GM21576 (cell line): Measurements from ENCODE around the gene PIR.

Experiments used
- ATAC-seq: cut with Tn5 transposase; IDR thresholded peaks from one replicate; pipeline ENCODE4 v1.9.1; 2021; ENCODE audit warnings: mild to moderate bottlenecking, moderate library complexity; ENCODE audit not compliant: unreplicated experiment

PIR gene

DNA sequence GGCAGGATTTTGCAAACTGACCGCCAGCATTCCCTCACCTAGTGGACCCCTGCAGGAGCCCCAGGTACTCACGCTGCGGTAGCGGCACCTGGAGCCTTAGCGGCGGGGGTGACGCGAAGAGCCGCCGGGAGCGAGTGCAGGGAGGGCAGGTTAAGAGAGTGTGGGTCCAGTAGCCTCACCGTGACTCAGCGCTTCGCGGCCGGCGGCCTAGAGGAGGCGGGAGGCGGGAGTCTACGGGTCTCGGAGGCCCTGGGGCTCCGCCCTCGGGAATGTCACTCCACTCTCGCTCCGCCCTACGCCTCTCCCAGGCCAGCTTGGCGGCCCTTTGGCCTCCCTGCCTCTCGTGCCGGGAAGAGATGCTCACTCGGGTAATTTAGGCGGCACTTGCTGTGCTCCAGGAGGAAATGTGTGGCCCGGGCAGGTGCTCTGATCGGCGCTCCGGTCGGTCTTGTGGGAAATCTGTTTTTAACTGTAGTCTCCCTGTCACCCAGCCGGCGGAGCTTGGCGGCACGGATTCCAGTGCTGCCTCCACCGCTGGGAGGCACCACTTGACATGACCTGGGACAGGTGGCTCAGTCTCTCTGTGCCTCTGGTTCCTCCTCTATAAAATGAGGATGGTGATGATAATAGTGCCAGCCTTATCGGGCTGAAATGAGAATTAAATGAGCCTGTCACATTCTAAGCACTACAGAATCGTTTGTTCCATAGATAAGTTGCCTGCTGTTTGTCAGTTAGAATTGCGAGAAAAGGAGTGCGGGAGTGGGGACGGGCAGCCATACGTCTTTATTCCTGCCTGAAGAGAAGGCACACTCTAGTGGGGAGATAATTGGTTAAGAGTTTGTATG lies at the start of gene PIR:
Gene PIR (minus strand): TSS at position 216 of the 845 bp plus-strand sequence. CDS start 2,076 bp downstream, outside the sequence.
- ATAC-seq, result peak; percentile 95

DNA sequence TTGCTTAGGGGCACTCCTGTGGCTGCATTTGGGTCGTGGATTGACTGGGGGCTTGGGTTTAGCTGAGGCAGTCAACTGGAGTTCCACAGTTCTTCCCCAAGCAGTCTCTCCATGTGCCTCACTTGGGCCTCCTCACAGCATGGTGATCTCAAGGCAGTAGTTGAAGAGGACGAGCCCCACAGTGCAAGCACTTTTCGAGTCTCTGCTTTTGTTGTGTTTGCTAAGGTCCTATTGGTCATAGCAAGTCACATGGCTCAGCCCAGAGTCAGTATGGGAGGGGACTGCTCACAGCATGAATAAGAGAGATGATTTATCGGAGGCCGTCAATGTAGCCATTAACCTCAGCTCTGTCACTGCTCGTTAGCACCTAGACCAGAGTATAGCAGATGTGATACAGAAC lies 37.2 kb upstream of the PIR start:
- ATAC-seq, result no peak

DNA sequence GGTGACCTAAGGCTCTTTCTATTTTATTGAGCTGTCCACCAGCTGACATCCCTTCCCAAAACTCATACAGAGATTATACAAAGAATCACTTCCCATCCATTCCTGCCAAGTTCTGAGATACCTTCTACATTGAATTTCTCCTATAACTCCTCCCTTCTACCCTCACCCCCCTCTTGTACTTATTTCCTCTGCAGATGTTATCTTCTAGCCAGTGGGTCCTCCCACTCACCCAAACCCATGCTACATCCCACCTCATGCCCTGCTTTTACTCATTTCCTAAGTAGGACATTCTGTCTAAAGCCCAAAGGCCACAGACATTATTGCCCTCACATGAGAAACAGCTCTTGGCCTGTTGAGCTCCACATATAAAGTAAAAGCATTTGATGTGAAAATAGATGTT lies 36.0 kb upstream of the PIR start:
- ATAC-seq, result no peak

DNA sequence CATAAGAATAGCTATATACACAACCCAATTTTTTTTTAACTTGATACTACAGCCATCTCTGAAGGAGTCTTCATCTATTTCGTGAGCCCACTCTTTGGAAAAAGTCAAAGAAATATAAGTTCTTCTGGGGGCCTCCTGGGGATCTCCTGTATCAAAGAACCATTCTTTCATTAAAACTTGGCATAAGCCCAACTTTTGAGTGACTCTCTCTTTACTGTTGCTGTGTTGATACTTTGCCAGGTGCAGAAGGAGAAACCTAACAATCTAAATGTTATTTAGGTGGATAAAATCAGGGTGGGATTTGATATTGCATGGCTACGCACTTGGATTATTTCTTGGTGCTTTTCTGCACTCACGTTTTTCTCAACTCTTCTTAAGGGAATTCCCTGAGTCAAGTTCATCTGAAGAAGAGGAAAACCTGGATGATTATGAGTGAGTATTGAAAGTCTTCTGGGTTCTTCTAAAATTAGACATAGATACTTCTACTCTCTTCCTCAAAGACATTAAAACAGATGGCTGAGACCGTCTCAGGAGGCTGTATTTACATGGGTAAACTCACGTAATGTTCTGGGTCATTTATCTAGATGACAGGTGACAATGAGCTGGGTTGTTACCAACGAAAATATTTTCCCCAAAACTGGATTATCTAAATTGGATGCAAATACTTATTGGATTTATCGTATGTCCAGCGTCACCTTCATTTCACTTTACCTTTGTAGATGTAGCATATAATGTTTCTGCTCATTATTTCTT lies 32.7 kb upstream of the PIR start:
- ATAC-seq, result no peak

DNA sequence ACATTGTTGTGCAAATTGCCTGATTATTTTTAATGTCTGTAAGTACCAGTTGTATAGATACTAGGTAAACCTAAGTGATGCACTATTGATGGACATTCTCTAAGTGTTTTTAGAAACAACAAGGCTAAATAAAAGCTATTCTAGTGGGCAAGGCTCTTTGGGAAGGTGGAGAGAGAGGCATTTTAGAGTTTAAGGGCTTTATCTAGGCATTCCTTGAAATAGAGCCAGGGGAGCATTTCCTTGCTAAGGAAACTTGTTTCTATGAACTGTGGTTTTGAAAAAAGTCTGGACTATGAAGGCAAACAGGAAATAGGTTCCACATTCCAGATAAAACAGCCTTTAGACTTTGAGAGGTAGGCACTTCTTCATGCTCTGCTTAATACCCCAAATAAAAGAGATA lies 31.3 kb upstream of the PIR start:
- no peak for ATAC-seq

DNA sequence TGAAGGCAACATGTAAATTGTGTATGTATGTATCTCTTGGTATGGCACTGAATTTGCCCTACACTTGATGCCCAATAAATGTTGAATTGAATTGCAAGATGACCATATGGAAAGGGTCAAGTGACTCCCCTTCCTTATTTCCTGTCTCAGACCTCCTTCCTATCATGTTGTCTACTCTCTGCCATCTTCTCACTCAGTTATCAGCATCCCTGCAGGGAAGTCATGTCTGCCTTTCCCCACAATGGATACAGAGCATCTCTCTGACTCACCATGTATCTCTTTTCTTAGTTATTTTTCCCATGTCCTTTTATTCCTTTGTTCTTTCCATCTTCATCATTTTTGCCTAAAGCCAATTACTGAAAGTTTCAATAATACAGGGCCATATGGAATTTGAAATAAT lies 30.0 kb upstream of the PIR start:
- ATAC-seq, result no peak

DNA sequence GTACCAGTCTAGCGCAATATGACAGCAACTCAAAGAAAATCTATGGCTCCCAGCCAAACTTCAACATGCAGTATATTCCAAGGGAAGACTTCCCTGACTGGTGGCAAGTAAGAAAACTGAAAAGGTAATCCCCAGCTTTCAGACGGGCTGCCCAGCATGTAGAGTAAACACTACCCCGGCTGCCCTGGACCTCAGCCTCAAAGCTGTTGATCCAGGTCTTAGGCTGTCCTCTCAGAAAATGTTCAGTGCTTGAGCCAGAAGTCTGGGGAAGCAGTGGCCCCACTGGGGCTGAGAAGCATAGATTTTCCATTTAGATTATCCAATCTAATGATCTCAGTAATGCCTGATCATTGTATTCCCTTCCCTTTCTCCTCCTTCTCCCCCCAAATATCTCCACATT lies 29.3 kb upstream of the PIR start:
- no peak for ATAC-seq

DNA sequence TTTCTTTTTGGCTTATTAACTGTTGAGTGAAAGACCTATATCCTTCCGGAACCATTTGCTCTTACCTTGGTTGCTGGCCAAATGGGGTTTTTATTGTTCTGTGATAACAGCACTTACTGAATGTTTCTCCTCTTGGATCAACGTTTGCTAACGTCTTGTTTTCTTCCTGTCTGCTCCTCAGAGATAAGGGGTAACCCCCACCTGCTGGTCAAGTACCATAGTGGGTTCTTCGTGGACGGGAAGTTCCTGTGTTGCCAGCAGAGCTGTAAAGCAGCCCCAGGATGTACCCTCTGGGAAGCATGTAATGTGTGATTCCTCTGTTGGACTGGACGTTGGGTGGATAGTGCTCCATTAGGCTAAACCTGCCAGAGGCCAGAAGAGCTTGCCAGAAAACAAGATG lies 22.8 kb upstream of the PIR start:
- no peak for ATAC-seq

DNA sequence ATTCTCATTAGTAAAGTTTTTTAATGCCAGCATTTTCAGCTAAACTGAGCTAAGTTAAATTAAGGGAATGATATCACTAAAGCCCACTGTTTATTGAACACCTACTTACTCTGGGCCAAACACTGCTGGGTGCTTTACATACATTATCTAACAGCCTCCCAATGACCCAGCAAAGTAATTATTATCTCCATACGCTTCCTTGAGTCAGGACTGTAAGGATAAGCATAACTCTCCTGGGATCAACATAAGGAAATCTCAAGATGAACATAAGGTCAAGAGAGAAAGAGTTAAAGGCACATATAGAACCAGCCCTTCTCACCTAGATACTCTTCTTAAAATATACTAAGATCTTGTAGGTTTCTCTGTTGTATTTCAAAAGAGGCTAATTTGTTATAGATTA lies 21.1 kb upstream of the PIR start:
- ATAC-seq, result no peak

DNA sequence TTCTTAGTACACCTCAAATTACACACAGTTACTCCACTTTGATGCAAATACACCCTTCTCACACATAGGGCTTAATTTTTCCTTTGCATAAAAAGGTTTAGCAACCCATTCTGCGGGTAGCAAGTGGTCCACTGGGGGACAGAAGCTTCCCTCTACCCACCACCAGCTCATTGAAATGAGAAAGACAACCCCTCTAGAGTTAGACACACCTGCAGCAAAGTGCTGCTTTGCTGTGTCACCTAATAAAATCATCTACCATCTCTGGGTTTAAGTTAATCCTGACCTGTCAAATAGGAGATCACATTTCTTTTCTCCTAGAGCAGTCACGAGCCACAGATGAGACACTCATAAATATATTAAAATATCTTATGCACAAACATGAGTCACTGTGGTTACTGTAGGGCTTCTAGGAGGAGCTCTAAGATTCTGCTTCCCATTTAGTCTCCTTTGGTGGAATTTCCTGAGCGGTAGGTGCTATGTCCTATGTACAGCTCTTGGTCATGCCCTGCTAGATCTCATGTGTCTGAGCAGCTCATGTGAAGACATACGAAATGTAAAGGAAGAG lies 19.4 kb upstream of the PIR start:
- no peak for ATAC-seq

DNA sequence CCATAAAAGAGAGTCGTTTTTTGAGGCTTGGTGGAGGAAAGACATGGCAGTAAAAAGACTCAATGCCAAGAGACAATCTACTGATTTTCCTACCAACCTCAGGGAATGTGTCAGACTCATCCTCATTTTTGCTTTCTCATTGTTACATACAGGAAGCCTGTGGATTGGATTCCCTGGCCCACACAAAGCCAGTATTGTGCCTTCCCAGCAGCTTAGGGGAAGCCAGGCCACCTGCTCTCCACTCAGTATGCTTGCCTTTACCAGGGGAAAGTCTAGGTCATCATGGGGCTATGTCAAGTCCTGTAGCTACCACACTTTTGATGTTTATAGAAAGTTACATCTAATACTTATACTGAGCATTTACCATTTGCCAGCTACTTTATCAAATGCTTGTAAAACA lies 18.4 kb upstream of the PIR start:
- no peak for ATAC-seq

DNA sequence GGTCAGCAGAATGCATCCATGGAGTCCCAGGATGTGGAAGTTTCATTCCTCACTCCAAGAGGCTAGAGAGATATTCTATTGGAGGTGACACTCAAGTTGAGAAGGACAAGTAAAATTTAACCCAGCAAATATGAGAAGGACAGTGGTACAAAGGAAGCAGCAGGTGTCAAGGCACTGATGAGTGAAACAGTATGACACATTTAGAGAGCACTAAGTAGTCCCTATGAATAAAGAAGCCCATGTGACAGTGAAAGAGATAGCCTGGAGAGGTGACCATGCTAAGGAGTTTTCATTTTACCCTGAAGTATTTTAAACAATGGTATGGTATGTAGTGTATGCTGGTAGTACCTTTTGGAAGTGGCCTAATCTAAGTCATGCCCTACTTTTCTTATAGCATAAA lies 16.7 kb upstream of the PIR start:
- no peak for ATAC-seq

DNA sequence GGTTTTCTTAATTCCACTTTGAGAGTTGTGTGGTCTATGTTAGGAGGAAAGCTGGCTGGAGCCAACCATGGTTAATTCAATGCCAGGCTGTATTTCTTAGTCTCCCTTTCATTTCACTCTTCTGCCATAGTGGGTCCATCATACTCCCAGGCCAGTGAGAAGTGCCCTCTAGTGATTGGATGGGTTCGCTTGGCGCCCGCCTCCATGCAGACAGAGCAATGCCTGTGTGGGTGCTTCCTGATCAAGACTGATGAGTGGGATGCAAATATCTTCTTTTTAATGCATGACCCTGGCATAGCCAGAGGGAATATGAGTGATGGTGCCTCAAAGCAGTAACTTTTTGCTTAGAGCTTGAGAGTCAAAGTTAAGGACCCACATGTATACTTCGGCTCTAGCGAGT lies 13.9 kb upstream of the PIR start:
- ATAC-seq, result no peak

DNA sequence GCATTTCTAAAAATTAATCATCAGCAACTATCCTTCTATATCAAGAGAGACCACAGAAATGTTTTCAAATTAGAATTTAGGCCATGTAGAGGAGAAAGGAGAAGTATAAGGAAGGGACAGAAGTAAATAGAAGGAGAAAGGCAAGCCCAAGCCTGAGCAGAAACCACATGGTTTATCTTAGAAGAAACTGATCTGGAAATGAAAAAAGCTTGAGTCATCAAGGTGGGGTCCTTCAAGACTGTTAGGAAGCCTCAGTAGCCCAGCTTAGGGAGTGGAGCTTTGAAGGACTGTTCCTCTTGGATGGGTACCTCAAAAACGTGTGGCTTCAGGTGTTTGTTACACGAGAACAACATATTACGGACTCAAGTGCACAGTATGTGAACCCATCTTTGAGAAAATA lies 12.0 kb upstream of the PIR start:
- no peak for ATAC-seq

DNA sequence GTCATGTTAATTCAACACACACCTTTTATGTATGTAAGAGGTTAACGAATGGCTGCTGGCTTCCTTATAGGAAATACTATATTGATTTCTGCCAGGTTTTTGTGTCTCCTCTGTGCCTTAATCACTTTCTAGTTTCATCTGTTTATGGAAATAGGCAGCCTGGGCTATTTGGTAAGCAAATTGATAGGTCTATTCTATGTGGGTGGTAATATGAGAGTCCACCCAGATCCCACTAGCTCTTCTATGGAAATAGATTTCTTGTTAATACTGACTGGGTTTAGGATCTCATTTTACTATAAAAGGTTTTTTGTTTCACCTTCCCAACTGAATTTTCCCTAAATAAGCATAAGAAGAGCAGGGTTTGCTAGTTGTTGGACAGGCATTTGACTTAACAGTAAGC lies 11.5 kb upstream of the PIR start:
- no peak for ATAC-seq

DNA sequence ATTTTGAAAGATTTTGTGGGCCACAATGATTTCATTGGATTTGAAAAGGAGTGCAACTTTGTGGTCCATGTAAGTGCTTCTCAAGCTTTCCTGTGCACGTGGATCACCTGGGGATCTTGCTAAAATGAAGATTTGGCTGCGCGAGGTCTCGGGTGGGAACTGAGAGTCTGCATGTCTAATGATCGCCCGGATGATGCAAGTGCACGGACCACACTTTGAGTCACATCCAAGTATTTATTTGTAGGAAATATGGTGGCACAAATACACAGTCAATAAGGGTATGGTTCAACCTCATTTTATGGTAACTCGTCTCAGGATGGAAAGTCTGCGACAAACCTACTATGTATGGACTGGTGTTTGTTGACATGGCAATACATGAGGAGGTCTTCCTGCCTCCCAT lies 8.4 kb upstream of the PIR start:
- no peak for ATAC-seq

DNA sequence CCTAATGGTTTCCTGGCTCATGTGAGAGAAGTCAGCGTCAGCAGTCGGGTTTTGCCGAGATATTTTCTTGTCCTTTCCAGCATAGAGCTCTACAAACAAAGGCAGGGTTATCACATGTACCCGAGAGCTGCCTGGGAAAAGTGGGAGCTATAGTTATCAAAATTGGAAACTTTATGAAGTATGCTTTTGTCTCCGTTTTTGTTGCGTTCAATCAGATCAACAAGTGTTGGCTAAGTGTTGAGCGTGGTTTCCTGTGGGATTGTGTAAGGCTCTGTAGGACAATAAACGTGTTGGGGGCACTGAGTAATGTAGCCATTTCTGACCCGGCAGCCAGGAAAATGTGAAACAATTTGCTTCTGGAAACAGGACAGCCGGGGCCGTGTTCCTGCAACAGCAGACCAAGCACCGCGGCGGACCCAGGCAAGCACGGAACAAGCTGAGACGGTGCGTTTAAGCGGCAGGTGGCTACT lies 7.4 kb upstream of the PIR start, which contains the start of gene BMX:
Gene BMX (plus strand): TSS at position 311 of the 470 bp plus-strand sequence. CDS start 7,547 bp downstream, outside the sequence.
- no peak for ATAC-seq

DNA sequence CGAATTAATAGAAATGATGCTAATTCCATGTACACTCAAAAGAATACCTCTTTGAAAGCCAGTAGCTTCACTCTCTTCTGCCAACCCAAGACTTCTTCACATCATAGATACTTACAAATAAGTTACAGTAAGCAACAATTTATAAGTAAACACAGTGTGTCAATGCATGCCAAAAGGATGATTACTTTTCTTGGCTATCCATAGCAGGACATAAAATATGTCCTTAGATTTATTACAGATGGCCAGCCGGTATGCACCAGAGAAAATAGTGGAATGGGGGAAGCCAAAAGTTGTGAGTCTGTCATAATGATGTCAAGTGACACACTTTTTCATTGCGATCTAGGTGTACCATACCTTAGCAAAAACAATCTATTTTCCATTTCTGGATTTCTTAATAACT lies 6.8 kb upstream of the PIR start:
- ATAC-seq, result no peak

DNA sequence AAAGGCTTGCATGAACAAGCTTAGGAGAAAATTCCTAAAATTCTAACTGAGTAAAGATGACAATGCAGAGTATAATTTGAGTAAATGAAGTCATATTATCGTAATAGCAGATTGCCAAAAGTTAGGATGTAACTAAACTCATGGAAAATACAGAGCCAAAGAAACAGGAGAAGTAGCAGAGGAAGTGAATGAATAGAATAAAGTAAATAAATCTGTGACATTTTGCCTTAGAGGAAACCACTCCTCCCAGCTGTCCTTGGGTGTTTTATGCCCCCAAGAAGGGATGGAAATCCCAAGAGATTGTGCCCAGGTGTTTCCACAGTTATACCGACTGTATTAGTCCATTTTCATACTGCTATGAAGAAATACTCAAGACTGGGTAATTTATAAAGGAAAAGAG lies 5.6 kb upstream of the PIR start:
- no peak for ATAC-seq

DNA sequence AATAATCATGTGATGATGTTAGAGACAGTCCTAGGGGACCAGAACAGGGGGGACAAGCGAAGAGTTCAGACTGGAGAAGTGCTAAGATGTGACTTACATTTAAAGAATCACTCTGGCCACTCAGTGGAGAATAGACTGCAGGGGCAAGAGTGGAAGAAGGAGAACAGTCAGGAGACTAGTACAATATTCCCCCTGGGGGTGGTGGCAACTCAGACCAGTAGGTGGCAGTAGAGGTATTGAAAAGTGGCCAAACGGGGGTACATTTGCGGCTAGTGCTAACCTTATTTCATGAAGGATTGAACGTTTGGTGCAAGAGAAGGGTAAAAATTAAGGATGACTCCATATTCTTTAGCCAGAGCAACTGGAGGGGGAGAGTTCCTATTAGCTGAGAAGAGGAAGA lies 4.7 kb upstream of the PIR start:
- ATAC-seq, result no peak

DNA sequence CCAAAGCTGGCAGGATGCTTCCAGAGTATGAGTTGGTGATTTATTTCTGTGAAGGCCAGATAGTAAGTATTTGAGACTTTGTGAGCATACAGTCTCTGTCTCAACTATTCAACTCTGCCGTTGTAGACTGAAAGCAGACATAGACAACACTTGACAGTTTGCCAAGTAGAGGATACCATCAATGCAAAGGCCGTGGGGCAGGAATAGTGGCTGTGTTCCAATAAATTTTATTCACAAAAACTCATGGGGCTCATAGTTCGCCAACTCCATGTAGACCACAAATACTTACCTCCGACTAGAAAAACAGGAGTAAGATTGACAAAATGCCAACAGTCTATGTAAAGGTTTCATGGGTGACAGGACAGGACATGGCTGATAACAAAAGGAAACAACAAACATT lies 3.7 kb upstream of the PIR start:
- no peak for ATAC-seq

DNA sequence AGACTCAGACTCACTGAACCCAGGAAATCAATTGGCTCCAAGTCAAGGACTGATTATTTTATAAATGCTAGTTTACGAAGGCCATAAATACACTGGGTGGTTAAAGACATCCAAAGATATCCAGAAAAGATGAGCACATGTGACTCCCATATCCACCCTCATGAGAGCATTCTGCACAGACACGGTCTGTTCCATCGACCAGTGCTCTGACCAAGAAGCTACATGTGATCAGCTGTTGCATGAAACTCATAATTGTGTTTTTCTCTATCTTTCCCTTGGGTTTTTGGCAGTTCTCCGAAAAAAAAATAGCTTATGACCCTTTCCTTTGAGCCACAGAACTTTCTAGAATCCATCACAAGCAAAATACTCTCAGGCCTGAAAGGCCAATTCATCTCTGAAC lies 2.7 kb upstream of the PIR start:
- ATAC-seq, result no peak
